ENCODE results near the gene CD81.

- no peak for TF ChIP-seq POLR2A (IDR thresholded peaks at IDR 0.05; ENCODE audit: extremely low read depth, insufficient read length)
- TF ChIP-seq CTCF (IDR thresholded peaks at IDR 0.05; ENCODE audit: low read depth, low read length): no peak
- TF ChIP-seq MAX (IDR thresholded peaks at IDR 0.05; ENCODE audit: low read depth, low read length): no peak
- no peak for TF ChIP-seq MYC (IDR thresholded peaks at IDR 0.05; ENCODE audit: low read depth, low read length)
Observed at GRCh38 chr11:2426221-2426620, 49.1 kb downstream of the CD81 start.
